Measurements from ENCODE around the gene INSC. TPM values are rescaled to one million over a fixed set of nuclear protein-coding genes. Genes with fewer than 3 reads are reported as not detected.

INSC gene
- total RNA-seq, 2 donors from 2014 or later = 0.87 to 2.0 TPM

GRCh38 chr11:15158351-15159015 lies 43.8 kb downstream of the INSC start:
- Histone ChIP-seq H3K36me3 (no peaks in the 10 kb centered on the region), H3K27me3 (replicated peaks; ENCODE audit: insufficient read depth) (no peaks in the 10 kb centered on the region), H3K4me3 (no peak overlapping the region), H3K4me1 (replicated peaks) (no peaks in the 10 kb centered on the region), H3K9me3 (no peaks in the 10 kb centered on the region), H3K27ac (no peak overlapping the region)
- TF ChIP-seq CTCF (IDR thresholded peaks at IDR 0.05) (no peak), POLR2A (IDR thresholded peaks at IDR 0.05) (no peak), POLR2AphosphoS5 (IDR thresholded peaks at IDR 0.05) (no peak)
- DNase-seq (ENCODE audit: low spot score) = no peak
- intact Hi-C loops (cut with DNase I) = no loop called here
- 61% methylated on average over 3 of the region's 3 CpGs for WGBS

GRCh38 chr11:15159085-15159484 lies 44.4 kb downstream of the INSC start:
- H3K4me1 ChIP-seq (replicated peaks) = no peaks in the 10 kb centered on the region
- 45% methylated on average over 2 of the region's 2 CpGs for WGBS
- no peaks in the 10 kb centered on the region for H3K36me3 ChIP-seq
- no peak for DNase-seq (ENCODE audit: low spot score)
- TF ChIP-seq CTCF (IDR thresholded peaks at IDR 0.05) (peak in 1 of 4 experiments; percentile 40), POLR2AphosphoS5 (IDR thresholded peaks at IDR 0.05) (no peak)
- no peaks in the 10 kb centered on the region for H3K27me3 ChIP-seq (replicated peaks; ENCODE audit: insufficient read depth)
- H3K27ac ChIP-seq = no peak overlapping the region
- intact Hi-C loops (cut with DNase I) = no loop called here
- H3K4me3 ChIP-seq = no peak overlapping the region
- H3K9me3 ChIP-seq = no peaks in the 10 kb centered on the region

GRCh38 chr11:15161790-15162189 lies 47.1 kb downstream of the INSC start:
- H3K4me1 ChIP-seq (replicated peaks) = no peaks in the 10 kb centered on the region
- intact Hi-C loops (cut with DNase I) = no loop called here
- H3K36me3 ChIP-seq = no peaks in the 10 kb centered on the region
- WGBS = 48% methylated on average over 1 of the region's 1 CpG
- no peak for TF ChIP-seq POLR2AphosphoS5 (IDR thresholded peaks at IDR 0.05)
- no peak for TF ChIP-seq CTCF (IDR thresholded peaks at IDR 0.05)
- TF ChIP-seq POLR2A (IDR thresholded peaks at IDR 0.05) = no peak
- no peak for DNase-seq (ENCODE audit: low spot score)
- no peaks in the 10 kb centered on the region for H3K27me3 ChIP-seq (replicated peaks; ENCODE audit: insufficient read depth)
- no peak overlapping the region for H3K27ac ChIP-seq
- no peak overlapping the region for H3K4me3 ChIP-seq
- no peaks in the 10 kb centered on the region for H3K9me3 ChIP-seq

- H3K27ac ChIP-seq = no peak overlapping the region
Observed at GRCh38 chr11:15163136-15163535, 48.4 kb downstream of the INSC start.

More at GRCh38 chr11:15163136-15163535, 48.4 kb downstream of the INSC start:
- H3K27me3 ChIP-seq (replicated peaks; ENCODE audit: insufficient read depth) = no peaks in the 10 kb centered on the region
- DNase-seq (ENCODE audit: low spot score) = no peak
- no peaks in the 10 kb centered on the region for H3K4me1 ChIP-seq (replicated peaks)
- no peak for TF ChIP-seq CTCF (IDR thresholded peaks at IDR 0.05)
- no peak for TF ChIP-seq POLR2AphosphoS5 (IDR thresholded peaks at IDR 0.05)
- no peak for TF ChIP-seq POLR2A (IDR thresholded peaks at IDR 0.05)
- no peaks in the 10 kb centered on the region for H3K36me3 ChIP-seq
- intact Hi-C loops (cut with DNase I) = no loop called here
- no peaks in the 10 kb centered on the region for H3K9me3 ChIP-seq
- H3K4me3 ChIP-seq = no peak overlapping the region

Data from prostate gland (tissue), 2 donors.